Measurements from ENCODE around the gene N4BP2L2.

DNA sequence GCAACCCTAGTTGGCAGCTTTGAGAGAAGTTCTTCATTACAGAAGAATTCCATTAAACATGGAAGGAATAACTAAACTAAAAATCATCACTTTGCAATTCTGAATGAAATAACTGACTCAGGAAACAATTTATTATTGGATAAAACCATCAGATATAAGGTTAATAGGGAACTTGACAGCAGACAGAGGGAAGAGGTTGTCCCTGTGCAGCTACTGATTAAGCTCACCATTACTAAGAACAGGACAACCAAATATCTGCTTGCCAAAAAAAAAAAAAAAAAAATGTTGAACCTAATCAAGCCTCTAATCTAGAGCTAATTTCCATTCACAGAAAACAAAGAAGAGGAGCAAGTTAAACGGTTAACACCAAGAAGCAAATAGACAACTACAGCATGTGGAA lies 12.8 kb downstream of the N4BP2L2 start:
- TF ChIP-seq POLR2A (IDR thresholded peaks at IDR 0.05) (no peak), POLR2AphosphoS5 (IDR thresholded peaks at IDR 0.05) (no peak), EP300 (IDR thresholded peaks at IDR 0.05) (no peak)
